GM06990 (cell line): Measurements from ENCODE around the gene CPN1.
"Not testable (repeated sequence)": the region's sequence is repeated elsewhere in the genome, so short reads cannot be mapped to it uniquely, and the experiment has no call there.

ENCODE experiments used
- DNase-seq: peaks from one replicate; pipeline ENCODE4 v3.0.0-alpha.2; 2011; ENCODE audit not compliant: insufficient read length; ENCODE audit errors: extremely low read depth
- H3K27me3 ChIP-seq: replicated peaks from 2 replicates; pipeline ENCODE4 v1.6.0; 2011; ENCODE audit warnings: low read length; ENCODE audit not compliant: control insufficient read depth, insufficient read depth
- H3K36me3 ChIP-seq: 2 replicates; pipeline ENCODE4 v1.5.1; 2011; ENCODE audit warnings: low read length; ENCODE audit not compliant: control insufficient read depth, insufficient read depth
- H3K4me3 ChIP-seq: replicated peaks from 2 replicates; pipeline ENCODE4 v1.5.1; 2011; ENCODE audit warnings: low read depth, mild to moderate bottlenecking, control low read depth, low read length
- TF ChIP-seq, protein P1 (sequence below): IDR thresholded peaks from 2 replicates; pipeline ENCODE4 v1.5.1; 2011; ENCODE audit warnings: low read length, control low read depth, mild to moderate bottlenecking, inconsistent platforms; ENCODE audit not compliant: insufficient read depth, poor library complexity, severe bottlenecking

The CPN1 gene

DNA sequence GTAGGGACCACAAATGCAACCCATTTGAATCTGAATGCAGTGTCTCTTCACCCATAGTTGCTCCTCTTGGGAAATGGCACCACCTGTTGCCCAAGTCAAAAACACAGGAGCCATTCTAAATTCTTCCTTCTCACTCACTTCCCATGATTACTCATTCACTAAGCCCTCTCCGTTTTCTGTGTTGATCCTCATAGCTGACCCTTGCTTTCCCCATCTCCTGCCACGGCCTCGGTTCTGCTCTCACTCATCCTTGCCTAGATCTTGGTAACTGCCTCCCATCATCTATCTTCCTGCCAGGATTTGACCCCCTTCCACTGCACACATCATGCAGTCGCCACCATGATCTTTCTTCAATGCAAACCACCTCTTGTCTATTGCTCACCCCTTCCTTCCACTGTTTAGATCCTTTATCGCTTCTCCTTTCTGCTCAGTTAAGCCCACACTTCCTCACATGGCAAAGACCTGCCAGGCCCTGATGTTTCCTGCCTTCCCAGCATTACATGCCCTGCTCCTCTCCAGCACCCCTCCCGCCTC, 19.0 kb upstream of the CPN1 start:
- no peak for DNase-seq
- no peak overlapping the region for H3K4me3 ChIP-seq
- H3K36me3 ChIP-seq: no peaks in the 10 kb centered on the region
- TF ChIP-seq, protein P1, sequence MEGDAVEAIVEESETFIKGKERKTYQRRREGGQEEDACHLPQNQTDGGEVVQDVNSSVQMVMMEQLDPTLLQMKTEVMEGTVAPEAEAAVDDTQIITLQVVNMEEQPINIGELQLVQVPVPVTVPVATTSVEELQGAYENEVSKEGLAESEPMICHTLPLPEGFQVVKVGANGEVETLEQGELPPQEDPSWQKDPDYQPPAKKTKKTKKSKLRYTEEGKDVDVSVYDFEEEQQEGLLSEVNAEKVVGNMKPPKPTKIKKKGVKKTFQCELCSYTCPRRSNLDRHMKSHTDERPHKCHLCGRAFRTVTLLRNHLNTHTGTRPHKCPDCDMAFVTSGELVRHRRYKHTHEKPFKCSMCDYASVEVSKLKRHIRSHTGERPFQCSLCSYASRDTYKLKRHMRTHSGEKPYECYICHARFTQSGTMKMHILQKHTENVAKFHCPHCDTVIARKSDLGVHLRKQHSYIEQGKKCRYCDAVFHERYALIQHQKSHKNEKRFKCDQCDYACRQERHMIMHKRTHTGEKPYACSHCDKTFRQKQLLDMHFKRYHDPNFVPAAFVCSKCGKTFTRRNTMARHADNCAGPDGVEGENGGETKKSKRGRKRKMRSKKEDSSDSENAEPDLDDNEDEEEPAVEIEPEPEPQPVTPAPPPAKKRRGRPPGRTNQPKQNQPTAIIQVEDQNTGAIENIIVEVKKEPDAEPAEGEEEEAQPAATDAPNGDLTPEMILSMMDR: peak; percentile 37
- H3K27me3 ChIP-seq: no peaks in the 10 kb centered on the region; the same call in 1 of the 2 replicates

- Histone ChIP-seq H3K4me3 (no peak overlapping the region), H3K27me3 (no peaks in the 10 kb centered on the region), H3K36me3 (no peaks in the 10 kb centered on the region)
- TF ChIP-seq, protein P1: no peak
- no peak for DNase-seq
Observed at GRCh38 chr10:100089241-100089640, 7.6 kb upstream of the CPN1 start.

DNA sequence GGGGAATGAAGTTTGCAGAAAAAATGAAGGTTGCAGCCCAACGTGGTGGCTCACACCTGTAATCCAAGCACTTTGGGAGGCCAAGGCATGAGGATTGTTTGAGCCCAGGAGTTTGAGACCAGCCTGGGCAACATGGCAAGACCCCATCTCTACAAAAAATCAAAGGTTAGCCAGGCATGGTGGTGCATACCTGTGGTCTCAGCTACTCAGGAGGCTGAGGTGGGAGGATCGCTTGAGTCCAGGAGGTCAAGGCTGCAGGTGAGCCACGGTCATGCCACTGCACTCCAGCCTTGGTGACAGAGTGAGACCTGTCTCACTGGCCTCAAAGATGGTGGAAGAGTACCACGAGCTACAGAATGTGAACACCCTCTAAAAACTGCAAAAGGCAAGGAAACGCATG, 5.0 kb upstream of the CPN1 start:
- not testable (repeated sequence) for H3K4me3 ChIP-seq, DNase-seq, H3K36me3 ChIP-seq, H3K27me3 ChIP-seq

GRCh38 chr10:100085596-100085995, 3.9 kb upstream of the CPN1 start:
- Histone ChIP-seq H3K27me3 (no peaks in the 10 kb centered on the region), H3K4me3 (no peak overlapping the region), H3K36me3 (no peaks in the 10 kb centered on the region)
- TF ChIP-seq, protein P1: no peak
- no peak for DNase-seq

- no peaks in the 10 kb centered on the region for H3K27me3 ChIP-seq
- TF ChIP-seq, protein P1: no peak
- H3K4me3 ChIP-seq: no peak overlapping the region
- DNase-seq: no peak
- no peaks in the 10 kb centered on the region for H3K36me3 ChIP-seq
Observed at GRCh38 chr10:100083623-100084022, 2.0 kb upstream of the CPN1 start.

DNA sequence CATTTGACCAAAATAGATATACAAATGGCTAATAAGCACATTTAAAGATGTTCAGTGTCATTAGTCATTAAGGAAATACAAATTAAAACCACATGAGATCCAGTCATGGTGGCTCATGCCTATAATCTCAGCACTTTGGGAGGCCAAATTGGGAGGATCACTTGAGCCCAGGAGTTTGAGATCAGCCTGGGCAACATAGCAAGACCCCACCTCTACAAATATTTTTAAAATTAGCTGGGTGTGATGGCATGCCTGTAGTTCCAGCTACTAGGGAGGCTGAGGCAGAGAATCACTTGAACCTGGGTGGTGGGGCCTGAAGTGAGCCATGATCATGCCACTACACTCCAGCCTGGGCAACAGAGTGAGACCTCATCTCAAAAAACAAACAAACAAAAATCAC, 607 bp upstream of the CPN1 start:
- not testable (repeated sequence) for H3K36me3 ChIP-seq, DNase-seq, H3K27me3 ChIP-seq, H3K4me3 ChIP-seq

DNA sequence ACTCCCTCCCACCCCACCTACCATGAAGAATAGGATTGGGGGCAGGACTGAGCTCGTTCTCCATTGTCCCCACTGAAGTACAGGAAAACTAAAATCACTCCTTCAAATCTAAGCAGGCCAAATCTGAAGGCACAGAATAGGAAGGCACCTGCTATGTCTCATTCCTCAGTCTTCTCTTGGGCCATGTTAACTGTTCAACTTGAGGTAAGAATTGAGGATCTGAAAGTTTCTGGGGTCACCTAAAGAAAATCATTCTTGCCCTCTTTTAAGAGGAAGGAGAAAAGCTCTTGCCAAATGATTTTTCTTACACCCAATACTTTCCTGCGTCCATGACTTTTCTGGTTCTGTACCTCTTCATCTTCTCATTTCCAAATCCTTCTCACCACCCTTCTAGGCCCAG, 4.9 kb downstream of the CPN1 start:
- Histone ChIP-seq H3K27me3 (no peaks in the 10 kb centered on the region), H3K36me3 (no peaks in the 10 kb centered on the region), H3K4me3 (no peak overlapping the region)
- peak; percentile 18 for DNase-seq
- TF ChIP-seq, protein P1: no peak
